A172 (cell line): ENCODE results near the gene PRPSAP1. TPM values are rescaled to one million over a fixed set of nuclear protein-coding genes. Genes with fewer than 3 reads are reported as not detected.
A peak's percentile ranks its signal among the peaks of the same experiment; 100 is the strongest.
"Not testable (repeated sequence)": the region's sequence is repeated elsewhere in the genome, so short reads cannot be mapped to it uniquely, and the experiment has no call there.

ENCODE experiments used
- DNase-seq: peaks from one replicate; pipeline ENCODE4 v3.0.0-alpha.2; 2015; ENCODE audit warnings: low spot score
- total RNA-seq: library from RNA; depleted of rRNA; stranded (reverse); fragments of >200 nt; shearing (Covaris generic); gene quantifications from 2 replicates; pipeline ENCODE4 v1.2.3, GENCODE V29; 2014

The PRPSAP1 gene
- total RNA-seq, 1 experiment from 2014 or later: 49.7 TPM

GRCh38 chr17:76277300-76278267 is 76.1 kb downstream of the PRPSAP1 start:
- no peak for DNase-seq

- peak; percentile 39 for DNase-seq
These were observed 77.0 kb downstream of the PRPSAP1 start for GRCh38 chr17:76276461-76277299.

GRCh38 chr17:76276069-76276431 is 77.7 kb downstream of the PRPSAP1 start:
- no peak for DNase-seq

- DNase-seq: no peak
These were observed 78.2 kb downstream of the PRPSAP1 start for GRCh38 chr17:76275382-76276068.

- no peak for DNase-seq
These were observed 79.4 kb downstream of the PRPSAP1 start for GRCh38 chr17:76274112-76274956.

GRCh38 chr17:76273445-76274111 is 80.1 kb downstream of the PRPSAP1 start:
- no peak for DNase-seq

- DNase-seq: no peak
These were observed 80.9 kb downstream of the PRPSAP1 start for GRCh38 chr17:76272541-76273444.

- DNase-seq: no peak
These were observed 81.8 kb downstream of the PRPSAP1 start for GRCh38 chr17:76271669-76272540.

- no peak for DNase-seq
These were observed 82.7 kb downstream of the PRPSAP1 start for GRCh38 chr17:76270770-76271668.

- DNase-seq: no peak
These were observed 83.6 kb downstream of the PRPSAP1 start for GRCh38 chr17:76270127-76270592.

GRCh38 chr17:76268991-76269981 is 84.4 kb downstream of the PRPSAP1 start:
- DNase-seq: no peak

GRCh38 chr17:76268015-76268749 is 85.5 kb downstream of the PRPSAP1 start:
- DNase-seq: peak; percentile 37

GRCh38 chr17:76267581-76268001 is 86.1 kb downstream of the PRPSAP1 start:
- DNase-seq: not testable (repeated sequence)

GRCh38 chr17:76267051-76267576 is 86.6 kb downstream of the PRPSAP1 start:
- no peak for DNase-seq
